Breast epithelium (tissue), 4 donors: ENCODE results near the gene IFI27. TPM values are rescaled to one million over a fixed set of nuclear protein-coding genes. Genes with fewer than 3 reads are reported as not detected.
"Not testable (repeated sequence)": the region's sequence is repeated elsewhere in the genome, so short reads cannot be mapped to it uniquely, and the experiment has no call there.

ENCODE experiments used
- DNase-seq, 2 donors: peaks; one replicate each; pipeline ENCODE4 v3.0.0-alpha.2; 2019; ENCODE audit warnings: low spot score in 2 of 2
- H3K27ac ChIP-seq, 2 donors: fragments of 200-600 bp; sonication (generic) in 1 of 2; one replicate each; pipeline ENCODE4 v1.5.1; 2016 to 2019; ENCODE audit warnings: mild to moderate bottlenecking in 1 of 2
- H3K27me3 ChIP-seq, 2 donors: fragments of 200-600 bp; sonication (generic) in 1 of 2; one replicate each; pipeline versions ENCODE4 v1.5.1 to v1.6.0; 2017 to 2019; ENCODE audit warnings: control low read depth in 1 of 2, mild to moderate bottlenecking in 1 of 2
- H3K36me3 ChIP-seq: fragments of 200-600 bp; one replicate; pipeline ENCODE4 v1.5.1; 2019
- H3K4me1 ChIP-seq, 2 donors: fragments of 200-600 bp; sonication (generic); one replicate each; pipeline ENCODE4 v1.5.1; 2016 to 2019; ENCODE audit warnings: control low read depth in 1 of 2
- H3K4me3 ChIP-seq, 3 donors: fragments of 200-600 bp; sonication (generic); 1 replicate in 2 of 3; 2 replicates in 1 of 3; pipeline ENCODE4 v1.5.1; 2016 to 2019; ENCODE audit warnings: mild to moderate bottlenecking in 3 of 3, moderate library complexity in 2 of 3
- H3K9me3 ChIP-seq, 2 donors: fragments of 200-600 bp; sonication (generic) in 1 of 2; one replicate each; pipeline ENCODE4 v1.5.1; 2016 to 2019; ENCODE audit warnings: control low read depth in 1 of 2
- CTCF ChIP-seq, 3 donors: fragments of 450-650 bp; IDR thresholded peaks; one replicate each; pipeline ENCODE4 v1.5.1; 2016 to 2017; ENCODE audit warnings: antibody characterized with exemption in 3 of 3, mild to moderate bottlenecking in 3 of 3, moderate library complexity in 3 of 3
- POLR2A ChIP-seq: fragments of 450-650 bp; IDR thresholded peaks from one replicate; pipeline ENCODE4 v1.6.1; 2016; ENCODE audit warnings: antibody characterized with exemption, mild to moderate bottlenecking, moderate library complexity
- POLR2AphosphoS5 ChIP-seq, 3 donors: sonication (generic); formaldehyde crosslinking; IDR thresholded peaks; one replicate each; pipeline ENCODE4 v1.6.1; 2017; ENCODE audit warnings: antibody characterized with exemption in 3 of 3
- intact Hi-C: fragments of 100-400 bp; cut with DNase I; formaldehyde crosslinking; loops from one replicate; pipeline ENCODE4 v1.15.1; 2023; ENCODE audit warnings: low total_unique reads
- total RNA-seq, 3 donors: library from RNA; depleted of rRNA; stranded (reverse); fragments of >200 nt; gene quantifications; one replicate each; pipeline ENCODE4 v1.1.0, GENCODE V29; 2016

IFI27 gene
- total RNA-seq, 3 donors from 2014 or later, result 101 to 196 (median 160) TPM

DNA sequence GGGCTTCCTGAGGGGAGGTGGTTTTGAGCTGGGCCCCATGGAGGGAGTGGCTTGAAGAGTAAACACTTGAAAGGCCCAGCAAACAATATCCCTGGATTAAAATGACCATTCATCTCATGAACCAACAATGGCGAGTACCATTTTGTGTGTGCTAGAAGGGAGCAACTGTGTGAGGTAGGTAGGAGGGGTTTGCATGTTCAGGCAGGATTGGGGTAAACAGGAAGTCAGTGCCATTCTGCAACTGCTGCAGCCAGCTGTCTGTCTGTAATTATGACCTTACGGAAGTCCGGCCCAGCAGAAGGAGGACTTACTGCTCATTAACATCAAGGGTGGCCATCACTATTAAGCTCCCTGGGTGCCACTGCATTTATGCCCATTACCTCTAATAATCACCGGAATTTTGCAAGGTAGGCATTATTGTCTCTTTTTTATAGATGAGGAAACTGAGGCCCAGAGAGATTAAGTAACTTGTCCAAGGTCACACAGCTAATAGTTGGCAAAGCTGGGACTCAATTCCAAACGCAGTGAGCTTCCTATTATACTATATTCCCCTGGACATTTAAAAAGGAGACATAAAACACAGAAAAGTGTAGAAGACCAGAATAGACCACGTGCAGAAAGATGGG is 35.5 kb downstream of the IFI27 start:
- no peaks in the 10 kb centered on the region for H3K9me3 ChIP-seq
- no peaks in the 10 kb centered on the region for H3K27me3 ChIP-seq
- H3K4me3 ChIP-seq, result no peak overlapping the region
- TF ChIP-seq POLR2AphosphoS5 (IDR thresholded peaks at IDR 0.05), result no peak
- TF ChIP-seq POLR2A, result no peak
- no peak for TF ChIP-seq CTCF (IDR thresholded peaks at IDR 0.05)
- no peaks in the 10 kb centered on the region for H3K36me3 ChIP-seq
- intact Hi-C loops, result loop anchor here (5.0 kb wide), 1 partner anchor 61 kb away; no protein-coding TSS in a partner anchor
- H3K4me1 ChIP-seq, result no peaks in the 10 kb centered on the region
- DNase-seq, result no peak
- no peak overlapping the region for H3K27ac ChIP-seq

DNA sequence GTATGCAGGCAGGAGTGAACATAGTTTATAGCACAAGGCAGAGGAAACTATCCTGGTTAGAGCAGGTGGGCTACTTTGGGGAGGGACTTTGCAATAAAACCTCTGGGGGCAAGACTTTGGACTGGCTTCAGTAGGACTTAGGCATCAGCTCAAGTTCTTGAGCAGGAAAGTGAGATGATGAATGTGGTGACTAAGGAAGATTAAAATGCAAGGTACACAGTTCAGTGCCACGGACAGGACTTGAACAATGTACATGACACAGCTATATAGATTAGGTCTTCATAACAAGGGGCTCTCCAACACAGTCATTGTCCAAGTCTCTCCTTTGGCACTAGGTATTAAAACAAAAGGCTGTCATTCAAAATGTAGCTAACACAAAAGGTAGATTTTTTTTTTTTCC is 42.1 kb downstream of the IFI27 start:
- no peak for TF ChIP-seq POLR2A
- no peak for TF ChIP-seq POLR2AphosphoS5 (IDR thresholded peaks at IDR 0.05)
- TF ChIP-seq CTCF (IDR thresholded peaks at IDR 0.05), result no peak
- intact Hi-C loops, result no loop called here
- Histone ChIP-seq H3K4me1 (no peaks in the 10 kb centered on the region), H3K27me3 (peaks cover 0 to 3% of the 10 kb centered on the region in 2 donors), H3K9me3 (no peaks in the 10 kb centered on the region), H3K36me3 (no peaks in the 10 kb centered on the region), H3K27ac (no peak overlapping the region), H3K4me3 (no peak overlapping the region)
- no peak for DNase-seq

DNA sequence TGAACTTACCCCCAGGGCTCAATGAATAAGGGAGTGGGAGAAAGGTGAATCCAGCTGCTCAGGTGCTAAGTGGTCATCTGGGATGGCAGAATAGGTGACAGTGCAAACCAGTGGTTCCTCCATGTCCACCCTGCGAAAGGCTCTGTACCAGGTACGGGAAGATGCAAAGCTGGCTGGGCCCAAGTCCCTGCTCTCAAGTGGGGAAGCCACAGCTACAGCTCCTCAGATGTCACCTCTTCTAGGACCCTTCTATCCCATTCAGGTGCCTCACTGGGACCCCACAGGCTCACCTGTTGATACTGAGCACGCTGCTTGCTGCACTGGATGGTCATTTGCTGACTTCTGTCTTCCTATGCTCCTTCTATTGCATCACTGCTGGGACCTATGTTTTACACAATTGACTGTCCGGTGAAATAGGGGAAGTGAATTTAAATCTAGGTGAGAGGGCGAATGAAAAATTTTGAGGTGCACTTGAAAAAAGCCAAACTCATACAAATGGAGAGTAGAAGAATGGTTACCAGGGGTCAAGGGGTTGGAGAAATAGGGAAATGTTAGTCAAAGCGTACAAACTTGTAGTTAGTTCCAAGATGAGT is 43.3 kb downstream of the IFI27 start:
- Histone ChIP-seq H3K27me3 (peaks cover 0 to 3% of the 10 kb centered on the region in 2 donors), H3K4me3 (no peak overlapping the region), H3K27ac (no peak overlapping the region), H3K9me3 (no peaks in the 10 kb centered on the region), H3K36me3 (no peaks in the 10 kb centered on the region), H3K4me1 (no peaks in the 10 kb centered on the region)
- intact Hi-C loops, result no loop called here
- TF ChIP-seq POLR2A (no peak), POLR2AphosphoS5 (IDR thresholded peaks at IDR 0.05) (no peak), CTCF (IDR thresholded peaks at IDR 0.05) (no peak)
- no peak for DNase-seq

DNA sequence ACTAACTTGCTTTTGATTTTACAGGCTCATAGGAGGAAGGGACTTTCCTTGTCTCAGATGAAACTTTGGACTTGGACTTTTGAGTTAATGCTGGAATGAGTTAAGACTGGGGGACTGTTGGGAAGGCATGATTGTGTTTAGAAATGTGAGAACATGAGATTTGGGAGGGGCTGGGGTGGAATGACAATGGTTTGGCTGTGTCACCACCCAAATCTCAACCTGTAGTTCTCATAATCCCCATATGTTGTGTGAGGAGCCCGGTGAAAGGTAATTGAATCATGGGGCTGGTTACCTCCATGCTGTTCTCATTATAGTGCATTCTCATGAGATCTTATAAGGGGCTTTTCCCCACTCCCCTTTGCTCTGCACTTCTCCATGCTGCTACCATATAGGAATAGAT is 45.6 kb downstream of the IFI27 start:
- H3K27me3 ChIP-seq, DNase-seq: not testable (repeated sequence)

GRCh38 chr14:94157197-94157596 is 46.7 kb downstream of the IFI27 start:
- no peak overlapping the region for H3K27ac ChIP-seq

More for the DNA sequence above, 45.6 kb downstream of the IFI27 start:
- H3K4me3 ChIP-seq, H3K9me3 ChIP-seq, H3K4me1 ChIP-seq, H3K36me3 ChIP-seq, H3K27ac ChIP-seq, intact Hi-C loops: not testable (repeated sequence)

More at GRCh38 chr14:94157197-94157596, 46.7 kb downstream of the IFI27 start:
- Histone ChIP-seq H3K36me3 (no peaks in the 10 kb centered on the region), H3K27me3 (peaks cover 0 to 2% of the 10 kb centered on the region in 2 donors), H3K4me3 (no peak overlapping the region), H3K9me3 (no peaks in the 10 kb centered on the region), H3K4me1 (no peaks in the 10 kb centered on the region)
- intact Hi-C loops, result no loop called here
- TF ChIP-seq POLR2A (no peak), CTCF (IDR thresholded peaks at IDR 0.05) (no peak), POLR2AphosphoS5 (IDR thresholded peaks at IDR 0.05) (no peak)
- DNase-seq, result no peak
